AG09319 (cell line): Measurements from ENCODE around the gene SLC6A13.

Experiments
- DNase-seq: peaks from one replicate; pipeline ENCODE4 v3.0.0-alpha.2; 2010; ENCODE audit warnings: low read depth; ENCODE audit errors: extremely low read depth
- CTCF ChIP-seq: IDR thresholded peaks from 2 replicates; pipeline ENCODE4 v1.5.1; 2011; ENCODE audit warnings: low read depth, mild to moderate bottlenecking, inconsistent platforms, low read length, moderate library complexity

SLC6A13 gene

GRCh38 chr12:176321-177181 is 86.1 kb downstream of the SLC6A13 start:
- TF ChIP-seq CTCF = no peak
- no peak for DNase-seq

DNA sequence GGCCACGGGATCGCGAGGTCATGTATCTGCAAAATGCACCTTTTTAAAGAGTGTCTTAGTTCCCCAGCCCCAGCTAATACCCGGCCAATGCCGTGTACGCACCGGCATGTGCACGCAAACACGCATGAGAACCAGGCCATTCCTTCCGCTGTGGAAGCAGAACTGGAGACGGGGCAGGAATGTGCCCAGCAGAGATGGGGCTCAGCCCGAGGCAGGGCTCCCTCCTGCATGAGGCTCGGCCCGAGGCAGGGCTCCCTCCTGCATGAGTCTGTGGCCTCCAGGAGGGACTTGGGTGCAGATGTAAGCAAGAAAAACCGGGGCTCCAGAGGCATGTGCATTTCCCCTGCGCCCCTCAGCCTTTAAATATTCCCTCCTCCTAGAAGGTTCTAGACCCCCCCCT is 86.9 kb downstream of the SLC6A13 start:
- no peak for TF ChIP-seq CTCF
- no peak for DNase-seq

DNA sequence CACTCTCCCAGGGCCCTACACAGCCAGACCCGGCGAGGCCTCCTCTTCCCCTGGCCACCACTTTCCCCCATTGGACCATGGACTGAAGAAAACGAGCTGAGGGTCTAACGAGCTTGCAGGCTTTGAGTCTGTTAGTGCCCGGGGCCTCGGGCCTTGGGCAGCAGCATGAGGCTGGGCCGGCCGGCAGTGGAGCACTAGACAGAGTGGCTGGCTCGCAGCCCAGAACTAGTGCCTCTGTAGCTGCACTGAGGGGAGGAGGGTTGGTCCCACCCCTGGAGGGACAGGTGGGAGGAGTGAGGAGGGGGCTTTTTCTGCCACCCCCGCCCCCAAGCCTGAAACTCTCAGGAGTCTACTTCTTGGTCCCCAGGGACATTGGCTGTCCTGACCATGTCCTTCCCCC is 87.4 kb downstream of the SLC6A13 start:
- no peak for DNase-seq
- no peak for TF ChIP-seq CTCF

DNA sequence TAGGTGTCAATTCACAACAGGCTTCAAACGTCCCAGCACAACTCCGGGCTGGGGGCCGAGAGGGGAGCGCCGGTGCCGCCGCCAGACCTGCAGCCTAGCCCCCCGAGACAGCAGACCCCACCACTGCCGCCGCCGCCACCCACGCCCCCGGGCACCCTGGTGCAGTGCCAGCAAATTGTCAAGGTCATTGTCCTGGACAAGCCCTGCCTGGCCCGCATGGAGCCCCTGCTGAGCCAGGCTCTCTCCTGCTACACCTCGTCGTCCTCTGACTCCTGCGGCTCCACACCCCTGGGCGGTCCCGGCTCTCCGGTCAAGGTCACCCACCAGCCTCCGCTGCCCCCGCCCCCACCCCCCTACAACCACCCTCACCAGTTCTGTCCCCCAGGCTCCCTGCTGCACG is 88.0 kb downstream of the SLC6A13 start:
- no peak for DNase-seq
- TF ChIP-seq CTCF = no peak

DNA sequence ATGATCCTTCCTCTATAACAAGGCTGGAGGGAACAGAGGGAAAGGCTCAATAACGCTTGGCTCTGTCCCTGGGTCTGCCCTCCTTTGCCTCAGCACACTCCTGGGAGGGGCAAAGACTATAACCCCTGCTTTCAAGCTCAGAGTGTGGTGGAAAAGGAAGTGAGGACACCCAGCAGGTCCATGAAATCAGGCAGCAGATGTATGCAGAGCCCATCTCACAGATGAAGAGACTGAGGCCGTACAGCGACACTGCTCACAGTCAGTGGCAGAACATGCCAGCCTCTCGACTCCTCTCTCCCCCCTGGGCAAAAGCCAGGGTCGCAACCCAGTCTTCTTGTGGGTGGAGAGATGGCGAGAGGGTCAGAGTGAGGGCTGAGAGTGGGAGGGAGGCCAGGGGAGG is 88.5 kb downstream of the SLC6A13 start:
- DNase-seq = no peak
- TF ChIP-seq CTCF = no peak

DNA sequence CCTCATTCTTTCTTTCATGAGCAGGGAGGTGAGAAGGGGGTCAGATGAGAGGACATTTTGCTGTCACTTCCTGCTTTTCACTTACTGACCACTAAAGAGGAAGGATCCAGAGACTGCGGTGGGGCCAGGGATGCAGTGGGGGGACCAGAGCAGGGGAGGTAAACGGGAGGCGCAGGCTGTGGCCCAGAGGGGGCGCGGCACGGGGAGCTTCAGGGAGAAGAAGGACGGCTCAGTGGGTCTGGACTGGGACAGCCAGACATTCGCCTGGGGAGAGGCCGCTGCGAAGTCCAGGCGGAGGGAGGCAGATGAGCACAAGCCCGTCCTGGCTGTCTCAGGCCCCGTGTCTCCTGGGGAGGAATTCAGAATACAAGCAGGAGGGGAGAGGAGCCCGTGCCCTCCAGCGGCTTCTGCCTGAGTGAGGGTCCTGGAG is 89.9 kb downstream of the SLC6A13 start:
- TF ChIP-seq CTCF = no peak
- DNase-seq = no peak

- DNase-seq = no peak
- TF ChIP-seq CTCF = no peak
Observed at GRCh38 chr12:171743-172676, 90.6 kb downstream of the SLC6A13 start.
